ENCODE data around the gene SPIRE2.
"Not testable (repeated sequence)": the region's sequence is repeated elsewhere in the genome, so short reads cannot be mapped to it uniquely, and the experiment has no call there.

Gene SPIRE2

DNA sequence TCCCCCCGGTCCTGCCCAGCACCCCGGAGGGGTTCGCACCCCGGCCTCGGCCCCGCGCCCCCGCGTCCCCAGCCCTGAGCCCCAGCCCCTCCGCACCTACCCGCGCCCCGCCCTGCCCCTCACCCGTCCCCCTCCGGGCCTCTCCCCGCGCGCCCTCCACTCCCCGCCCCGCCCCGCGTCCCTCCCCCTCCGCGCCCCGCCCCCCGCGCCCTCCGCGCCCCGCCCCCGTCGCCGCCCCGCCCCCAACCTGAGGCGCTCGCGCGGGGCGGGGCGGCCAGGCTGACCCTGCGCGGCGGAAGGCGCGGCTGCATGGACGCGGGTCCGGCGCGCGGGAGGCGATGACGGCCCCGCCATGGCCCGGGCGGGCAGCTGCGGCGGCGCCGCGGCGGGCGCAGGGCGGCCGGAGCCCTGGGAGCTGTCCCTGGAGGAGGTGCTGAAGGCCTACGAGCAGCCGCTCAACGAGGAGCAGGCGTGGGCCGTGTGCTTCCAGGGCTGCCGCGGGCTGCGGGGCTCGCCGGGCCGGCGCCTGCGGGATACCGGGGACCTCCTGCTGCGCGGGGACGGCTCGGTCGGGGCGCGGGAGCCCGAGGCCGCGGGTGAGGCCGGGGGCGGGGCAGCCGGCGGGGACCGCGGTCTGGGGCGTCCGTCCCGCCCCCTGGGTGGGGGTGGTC is at the start of gene SPIRE2:
SPIRE2 (plus strand) TSS at position 277 of the 671 bp plus-strand sequence; CDS start at position 353, 76 bp downstream.
- peak in 1 of 2 donors; percentile 52 for DNase-seq (ENCODE audit: low read depth in 2 of 2)

GRCh38 chr16:89779231-89779908 is 48.9 kb upstream of the SPIRE2 start:
- no peak for DNase-seq (ENCODE audit: low read depth in 2 of 2)

DNA sequence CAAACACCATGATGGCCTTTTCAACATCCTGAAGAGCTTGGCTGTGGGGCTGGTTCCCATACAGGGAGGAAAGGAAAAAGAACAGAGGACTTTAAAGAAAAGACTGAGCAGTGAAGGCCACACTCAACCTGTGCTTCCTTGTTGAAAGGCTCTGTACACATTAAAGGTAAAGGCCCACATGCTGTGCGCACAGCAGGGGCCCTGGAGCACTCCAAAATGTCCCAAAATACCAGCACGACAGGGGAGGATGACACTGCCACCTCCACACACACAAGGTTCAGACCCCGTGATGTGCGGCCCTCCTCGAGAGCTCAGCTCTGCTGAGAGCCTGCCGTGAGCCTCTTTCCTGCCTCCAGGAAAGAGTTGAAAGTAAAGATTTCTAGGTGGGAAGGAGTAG is 48.4 kb upstream of the SPIRE2 start:
- DNase-seq (ENCODE audit: low read depth in 2 of 2) = no peak

- DNase-seq (ENCODE audit: low read depth in 2 of 2) = no peak
Measured at GRCh38 chr16:89782489-89782888, 45.8 kb upstream of the SPIRE2 start.

- DNase-seq (ENCODE audit: low read depth in 2 of 2) = not testable (repeated sequence)
Measured at GRCh38 chr16:89783952-89784351, 44.3 kb upstream of the SPIRE2 start.

DNA sequence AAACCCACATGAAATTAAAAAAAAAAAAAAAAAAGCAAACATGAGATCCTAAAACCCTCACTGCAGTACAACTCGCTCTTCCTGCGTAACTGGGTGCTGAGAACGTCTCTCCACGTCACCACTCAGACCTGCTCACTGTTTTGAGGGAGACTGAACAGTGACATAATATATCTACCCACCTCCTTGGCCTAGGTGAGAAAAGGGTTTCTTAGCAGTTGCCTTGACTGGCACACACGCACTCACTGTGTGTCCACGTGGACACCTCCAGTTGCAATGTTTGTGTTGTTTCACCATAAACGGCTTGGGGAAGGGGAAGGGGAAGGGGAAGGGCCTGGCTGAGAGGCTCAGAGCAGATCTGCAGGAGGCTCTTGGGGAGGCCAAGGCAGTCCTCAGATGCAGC is 43.9 kb upstream of the SPIRE2 start:
- no peak for DNase-seq (ENCODE audit: low read depth in 2 of 2)

- no peak for DNase-seq (ENCODE audit: low read depth in 2 of 2)
Measured at GRCh38 chr16:89785523-89786155, 42.6 kb upstream of the SPIRE2 start.

DNA sequence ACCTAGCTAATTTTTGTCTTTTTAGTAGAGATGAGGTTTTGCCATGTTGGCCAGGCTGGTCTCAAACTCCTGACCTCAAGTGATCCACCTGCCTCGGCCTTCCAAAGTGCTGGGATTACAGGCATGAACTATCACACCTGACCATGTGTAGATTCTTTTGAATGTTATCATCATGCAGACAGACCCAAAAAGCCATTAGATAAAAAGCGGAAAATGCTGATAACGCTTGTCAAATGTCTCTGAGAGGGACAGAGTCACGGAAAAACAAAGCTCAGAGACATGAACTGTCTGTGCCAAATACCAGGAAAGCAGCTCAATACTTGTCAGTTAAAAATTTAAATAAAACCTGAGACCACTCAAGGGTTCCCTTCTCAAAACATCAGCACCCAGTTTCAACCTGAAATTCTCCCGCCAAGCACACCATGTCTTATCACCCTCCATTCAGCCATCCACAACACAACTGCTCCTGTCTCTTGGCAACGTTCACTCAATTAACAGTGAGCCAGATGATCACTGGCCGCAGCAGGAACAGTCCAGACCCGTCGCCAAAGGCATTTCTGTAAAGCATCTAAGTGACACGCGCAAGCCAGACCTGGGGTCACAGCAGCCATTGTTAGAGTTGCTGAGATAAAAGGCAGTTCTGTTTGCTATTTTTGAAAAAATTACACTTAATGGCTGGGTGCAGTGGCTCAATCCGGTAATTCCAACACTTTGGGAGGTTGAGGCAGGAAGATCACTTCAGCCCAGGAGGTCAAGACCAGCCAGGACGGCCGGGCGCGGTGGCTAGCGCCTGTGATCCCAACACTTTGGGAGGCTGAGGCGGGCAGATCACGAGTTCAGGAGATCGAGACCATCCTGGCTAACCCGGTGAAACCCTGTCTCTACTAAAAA is 41.6 kb upstream of the SPIRE2 start:
- no peak for DNase-seq (ENCODE audit: low read depth in 2 of 2)

DNA sequence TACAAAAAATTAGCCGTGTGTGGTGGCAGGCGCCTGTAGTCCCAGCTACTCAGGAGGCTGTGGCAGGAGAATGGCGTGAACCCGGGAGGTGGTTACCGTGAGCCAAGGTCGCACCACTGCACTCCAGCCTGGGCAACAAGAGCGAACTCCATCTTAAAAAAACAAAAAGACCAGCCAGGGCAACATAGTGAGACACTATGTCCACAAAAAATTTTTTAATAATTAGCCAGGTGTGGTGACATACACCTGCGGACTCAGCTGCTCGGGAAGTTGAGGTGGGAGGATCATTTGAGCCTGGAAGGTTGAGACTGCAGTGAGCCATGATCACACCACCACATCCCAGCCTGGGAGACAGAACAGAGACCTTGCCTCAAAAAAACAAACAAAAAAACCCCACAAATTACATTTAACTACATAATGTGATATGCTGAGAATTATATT is 40.9 kb upstream of the SPIRE2 start:
- no peak for DNase-seq (ENCODE audit: low read depth in 2 of 2)

DNA sequence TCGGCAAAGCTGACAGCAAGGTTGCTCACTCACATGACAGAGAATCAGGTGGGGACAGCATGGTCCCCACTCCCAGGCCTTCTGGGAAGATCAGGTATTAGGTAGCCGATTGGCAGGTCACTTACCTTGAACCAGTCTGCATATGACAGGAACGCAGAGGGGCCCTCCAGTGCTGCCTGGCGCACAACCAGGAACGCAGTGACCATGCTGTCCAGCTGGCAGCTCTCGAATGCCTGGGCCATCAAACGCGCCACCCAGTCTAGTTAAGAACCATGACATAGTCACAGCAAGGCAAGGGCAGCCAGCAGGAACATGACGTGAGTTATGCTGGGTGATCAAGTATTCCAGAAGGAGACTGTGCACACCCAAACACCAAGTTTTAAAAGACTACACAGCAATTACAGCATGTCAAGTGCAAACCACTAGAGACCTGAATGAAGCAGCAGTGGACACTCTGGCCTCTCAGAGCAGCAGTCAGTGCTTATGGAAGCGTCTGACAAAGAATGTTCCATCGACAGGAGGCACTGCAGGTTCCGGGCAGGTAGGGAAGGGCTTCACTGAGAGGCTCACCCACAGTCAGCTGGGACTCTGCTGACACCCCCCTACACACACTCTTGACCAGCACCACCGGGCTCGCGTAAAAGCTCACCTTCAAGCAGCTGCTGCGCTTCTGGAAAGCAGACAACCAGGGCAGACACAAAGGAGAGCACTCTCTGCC is 36.8 kb upstream of the SPIRE2 start:
- DNase-seq (ENCODE audit: low read depth in 2 of 2) = no peak

DNA sequence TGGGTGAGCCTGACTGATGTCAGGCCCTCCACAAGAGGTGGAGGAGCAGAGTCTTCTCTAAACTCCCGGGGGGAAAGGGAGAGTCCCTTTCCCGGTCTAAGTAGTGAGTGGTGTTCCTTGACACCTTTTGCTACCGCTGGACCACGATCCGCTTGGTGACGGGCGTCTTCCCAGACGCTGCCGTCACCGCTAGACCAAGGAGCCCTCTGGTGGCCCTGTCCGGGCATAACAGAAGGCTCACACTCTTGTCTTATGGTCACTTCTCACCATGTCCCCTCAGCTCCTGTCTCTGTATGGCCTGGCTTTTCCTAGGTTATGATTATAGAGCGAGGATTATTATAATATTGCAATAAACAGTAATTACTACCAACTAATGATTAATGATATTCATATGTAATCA is 35.2 kb upstream of the SPIRE2 start:
- DNase-seq (ENCODE audit: low read depth in 2 of 2) = peak; percentile 10 to 22

DNA sequence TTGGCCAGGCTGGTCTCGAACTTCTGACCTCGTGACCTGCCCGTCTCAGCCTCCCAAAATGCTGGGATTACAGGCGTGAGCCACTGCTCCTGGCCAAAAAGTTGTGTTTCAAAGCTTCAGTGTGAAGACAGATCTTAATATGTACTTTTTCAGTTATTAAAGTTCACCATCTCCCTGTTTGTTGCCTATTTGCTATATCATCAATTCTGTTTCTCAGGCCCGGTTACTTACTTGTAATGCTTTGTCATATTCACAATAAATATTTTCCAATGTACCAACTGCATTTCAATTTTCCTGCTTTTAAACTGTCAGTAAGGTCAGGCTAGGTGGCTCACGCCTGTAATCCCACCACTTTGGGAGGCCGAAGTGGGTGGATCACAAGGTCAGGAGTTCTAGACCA is 34.3 kb upstream of the SPIRE2 start:
- DNase-seq (ENCODE audit: low read depth in 2 of 2) = no peak

- DNase-seq (ENCODE audit: low read depth in 2 of 2) = no peak
Measured at GRCh38 chr16:89795676-89796075, 32.6 kb upstream of the SPIRE2 start.

GRCh38 chr16:89796104-89796503 is 32.2 kb upstream of the SPIRE2 start:
- no peak for DNase-seq (ENCODE audit: low read depth in 2 of 2)

DNA sequence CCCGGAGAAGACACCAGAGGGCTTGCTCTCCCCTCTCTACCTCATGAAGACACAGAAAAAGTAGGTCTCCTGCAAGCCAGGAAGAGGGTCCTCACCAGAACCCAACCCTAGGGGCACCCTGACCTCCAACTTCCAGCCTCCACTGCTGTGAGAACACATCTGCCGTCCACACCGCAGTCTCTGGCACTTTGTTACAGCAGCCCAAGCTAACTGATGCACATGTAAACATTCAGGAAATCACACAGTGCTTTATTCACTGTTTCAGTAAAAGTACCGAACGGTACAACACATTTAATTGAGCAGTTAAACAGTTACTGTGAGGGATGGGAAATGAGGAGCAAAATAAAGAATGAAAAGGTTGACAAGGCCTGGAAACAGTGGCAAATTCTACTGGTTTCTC is 30.1 kb upstream of the SPIRE2 start:
- no peak for DNase-seq (ENCODE audit: low read depth in 2 of 2)

GRCh38 chr16:89798832-89799370 is 29.4 kb upstream of the SPIRE2 start:
- DNase-seq (ENCODE audit: low read depth in 2 of 2) = no peak

DNA sequence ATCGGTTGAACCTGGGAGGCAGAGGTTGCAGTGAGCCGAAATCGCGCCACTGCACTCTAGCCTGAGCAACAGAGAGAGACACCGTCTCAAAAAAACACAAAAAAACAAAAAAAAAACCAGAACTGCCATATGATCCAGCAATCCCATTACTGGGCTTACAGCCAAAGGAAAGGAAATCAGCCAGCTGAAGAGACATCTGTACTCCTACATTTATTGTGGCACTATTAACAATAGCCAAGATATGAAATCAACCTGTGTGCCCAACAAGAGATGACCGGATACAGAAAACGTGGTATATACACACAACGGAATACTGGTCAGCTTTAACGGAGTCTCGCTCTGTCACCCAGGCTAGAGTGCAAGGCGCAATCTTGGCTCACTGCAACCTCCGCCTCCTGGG is 26.5 kb upstream of the SPIRE2 start:
- no peak for DNase-seq (ENCODE audit: low read depth in 2 of 2)

DNA sequence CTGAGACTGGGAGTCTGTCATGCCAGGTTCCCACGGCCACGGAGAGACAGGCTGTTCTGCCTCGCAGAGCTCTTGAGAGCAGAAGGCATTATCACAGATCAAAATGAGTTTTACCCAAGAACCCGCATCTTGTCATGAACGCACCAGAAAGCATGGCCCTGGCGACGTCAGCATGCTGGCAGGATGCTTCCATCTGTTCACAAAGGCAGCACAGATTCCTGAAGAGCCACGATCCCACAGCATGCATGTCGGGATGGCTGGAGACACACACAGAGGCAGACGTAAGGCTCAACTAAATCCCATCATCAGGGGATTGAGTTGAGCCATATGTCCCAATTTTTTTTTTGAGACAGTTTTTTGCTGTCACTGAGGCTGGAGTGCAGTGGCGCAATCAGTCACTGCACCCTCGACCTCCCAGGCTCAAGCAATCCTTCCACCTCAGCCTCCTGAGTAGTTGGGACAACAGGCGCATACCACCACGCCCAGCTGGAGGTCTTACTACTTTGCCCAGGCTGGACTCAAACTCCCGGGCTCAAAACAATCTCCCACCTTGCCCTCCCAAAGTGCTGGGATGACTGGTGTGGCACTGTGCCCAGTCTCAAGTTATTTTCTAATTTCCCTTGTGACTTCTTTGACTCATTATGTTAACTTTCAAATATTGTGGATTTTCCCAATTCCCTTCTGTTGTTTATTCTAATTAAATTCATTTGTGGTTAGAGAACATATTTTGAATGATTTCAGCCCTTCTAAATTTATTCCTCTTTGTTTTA is 23.0 kb upstream of the SPIRE2 start:
- DNase-seq (ENCODE audit: low read depth in 2 of 2) = no peak

GRCh38 chr16:89806589-89807193 is 21.6 kb upstream of the SPIRE2 start:
- DNase-seq (ENCODE audit: low read depth in 2 of 2) = not testable (repeated sequence)

- no peak for DNase-seq (ENCODE audit: low read depth in 2 of 2)
Measured at GRCh38 chr16:89808475-89808874, 19.8 kb upstream of the SPIRE2 start.
